ENCODE data around the gene CABYR.

CABYR gene

DNA sequence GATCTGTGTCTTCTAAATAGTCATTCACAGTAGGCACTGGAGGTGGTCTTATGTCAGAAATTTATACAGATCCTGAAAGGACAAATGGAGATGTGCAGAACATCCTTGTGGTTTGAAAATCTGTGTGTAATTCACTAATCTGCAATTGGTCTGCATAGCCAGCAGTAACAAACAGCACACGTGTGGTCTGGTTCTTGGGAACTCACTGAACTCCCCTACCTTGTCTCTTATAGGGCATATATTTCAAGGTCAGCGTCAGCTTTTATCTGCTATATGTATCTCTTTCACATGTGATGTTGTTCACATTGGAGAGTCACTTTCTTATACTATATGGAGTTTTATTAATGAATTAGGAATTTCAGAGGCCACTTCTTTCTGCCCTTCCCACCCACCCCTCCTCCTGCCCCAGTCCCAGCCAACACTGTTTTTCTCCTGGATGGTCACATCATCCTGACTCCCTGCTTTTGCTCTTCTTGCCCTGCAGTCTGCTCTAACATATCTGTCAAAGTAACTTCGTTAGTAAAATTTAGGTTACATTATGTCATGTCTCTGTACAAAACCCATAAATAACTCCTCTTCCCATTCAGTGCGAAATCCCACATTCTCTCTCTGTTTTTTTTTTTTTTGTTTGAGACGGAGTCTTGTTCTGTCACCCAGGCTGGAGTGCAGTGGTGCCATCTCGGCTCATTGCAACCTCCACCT is 35.4 kb upstream of the CABYR start:
- ChIA-PET POLR2A (interaction anchor here (1.3 kb wide), 1 partner anchor 35 kb away, joined by 3 read pairs; the partner anchor contains the start of gene CABYR), CTCF (interaction anchor here (0.6 to 0.9 kb wide), 2 partner anchors 10 to 16 kb away, joined by 3 to 5 read pairs; no protein-coding TSS in a partner anchor)
- H3K4me3 ChIP-seq (ENCODE audit: low read depth, low read length): no peak overlapping the region
- no peaks in the 10 kb centered on the region for H3K4me1 ChIP-seq (ENCODE audit: control insufficient read depth, insufficient read depth, low read length)
- TF ChIP-seq ZNF776 (tag by site-specific recombination; IDR thresholded peaks at IDR 0.05; ENCODE audit: borderline replicate concordance): no peak
- no peaks in the 10 kb centered on the region for H3K9me3 ChIP-seq (ENCODE audit: control insufficient read depth, insufficient read depth, low read depth, low read length)
- no peak overlapping the region for H3K27ac ChIP-seq (ENCODE audit: extremely low read depth, low read depth, low read length)
- H3K36me3 ChIP-seq (ENCODE audit: control insufficient read depth in 2 of 2, insufficient read depth in 1 of 2, low read length in 2 of 2): peaks cover 0 to 4% of the 10 kb centered on the region in 2 experiments; a peak in 2 of 3 replicates

- H3K4me3 ChIP-seq (ENCODE audit: low read depth, low read length): no peak overlapping the region
- peaks cover 0 to 4% of the 10 kb centered on the region in 2 experiments; a peak in 2 of 3 replicates for H3K36me3 ChIP-seq (ENCODE audit: control insufficient read depth in 2 of 2, insufficient read depth in 1 of 2, low read length in 2 of 2)
- ChIA-PET POLR2A (interaction anchor here (1.3 kb wide), 1 partner anchor 34 kb away, joined by 3 read pairs; the partner anchor contains the start of gene CABYR), CTCF (interaction anchor here (0.6 to 1.0 kb wide), 5 partner anchors 15 to 307 kb away, joined by 3 to 5 read pairs (median 4); no protein-coding TSS in a partner anchor)
- TF ChIP-seq ZBTB10 (tag by site-specific recombination; IDR thresholded peaks at IDR 0.05): no peak
- TF ChIP-seq, protein P1, sequence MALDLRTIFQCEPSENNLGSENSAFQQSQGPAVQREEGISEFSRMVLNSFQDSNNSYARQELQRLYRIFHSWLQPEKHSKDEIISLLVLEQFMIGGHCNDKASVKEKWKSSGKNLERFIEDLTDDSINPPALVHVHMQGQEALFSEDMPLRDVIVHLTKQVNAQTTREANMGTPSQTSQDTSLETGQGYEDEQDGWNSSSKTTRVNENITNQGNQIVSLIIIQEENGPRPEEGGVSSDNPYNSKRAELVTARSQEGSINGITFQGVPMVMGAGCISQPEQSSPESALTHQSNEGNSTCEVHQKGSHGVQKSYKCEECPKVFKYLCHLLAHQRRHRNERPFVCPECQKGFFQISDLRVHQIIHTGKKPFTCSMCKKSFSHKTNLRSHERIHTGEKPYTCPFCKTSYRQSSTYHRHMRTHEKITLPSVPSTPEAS (tag by site-specific recombination; IDR thresholded peaks at IDR 0.05): peak; percentile 51
- peak; percentile 34; the same call in 1 of the 2 replicates for TF ChIP-seq MZF1 (tag by site-specific recombination; IDR thresholded peaks at IDR 0.05; ENCODE audit: borderline replicate concordance)
- H3K9me3 ChIP-seq (ENCODE audit: control insufficient read depth, insufficient read depth, low read depth, low read length): no peaks in the 10 kb centered on the region
- no peak overlapping the region for H3K27ac ChIP-seq (ENCODE audit: extremely low read depth, low read depth, low read length)
- H3K4me1 ChIP-seq (ENCODE audit: control insufficient read depth, insufficient read depth, low read length): no peaks in the 10 kb centered on the region
Measured at GRCh38 chr18:24104486-24104885, 34.4 kb upstream of the CABYR start.

GRCh38 chr18:24108641-24109040 is 30.2 kb upstream of the CABYR start:
- Histone ChIP-seq H3K4me1 (ENCODE audit: control insufficient read depth, insufficient read depth, low read length) (no peaks in the 10 kb centered on the region), H3K9me3 (ENCODE audit: control insufficient read depth, insufficient read depth, low read depth, low read length) (no peaks in the 10 kb centered on the region), H3K4me3 (ENCODE audit: low read depth, low read length) (no peak overlapping the region), H3K27ac (ENCODE audit: extremely low read depth, low read depth, low read length) (no peak overlapping the region), H3K36me3 (ENCODE audit: control insufficient read depth in 2 of 2, insufficient read depth in 1 of 2, low read length in 2 of 2) (no peaks in the 10 kb centered on the region; a peak in 1 of 3 replicates)
- ChIA-PET CTCF (interaction anchor here (0.6 to 0.7 kb wide), 2 partner anchors 16 to 1001 kb away, joined by 3 to 4 read pairs; no protein-coding TSS in a partner anchor), POLR2A (interaction anchor here (2.0 kb wide), 1 partner anchor 30 kb away, joined by 6 read pairs; the partner anchor contains the start of gene CABYR)
- TF ChIP-seq ZBTB11 (tag by site-specific recombination; conservative IDR thresholded peaks at IDR 0.05; ENCODE audit: low read depth) (no peak), ZNF677 (tag by site-specific recombination; IDR thresholded peaks at IDR 0.05) (no peak), ZNF76 (tag by site-specific recombination; IDR thresholded peaks at IDR 0.05; ENCODE audit: borderline replicate concordance, low read depth) (no peak), ZNF350 (tag by site-specific recombination; IDR thresholded peaks at IDR 0.05) (no peak), ZNF558 (tag by site-specific recombination; IDR thresholded peaks at IDR 0.05) (no peak), ZNF701 (tag by site-specific recombination; IDR thresholded peaks at IDR 0.05) (no peak), ZNF600 (tag by site-specific recombination; IDR thresholded peaks at IDR 0.05) (no peak), MYNN (tag by site-specific recombination; IDR thresholded peaks at IDR 0.05; ENCODE audit: borderline replicate concordance) (no peak), REPIN1 (tag by site-specific recombination; IDR thresholded peaks at IDR 0.05; ENCODE audit: low read depth) (no peak), ZNF664 (tag by site-specific recombination; IDR thresholded peaks at IDR 0.05) (no peak), ZNF639 (tag by site-specific recombination; IDR thresholded peaks at IDR 0.05) (no peak), ZBTB17 (tag by site-specific recombination; IDR thresholded peaks at IDR 0.05) (no peak), ZFP37 (tag by site-specific recombination; IDR thresholded peaks at IDR 0.05) (no peak), ZNF501 (tag by site-specific recombination; IDR thresholded peaks at IDR 0.05) (no peak)
- TF ChIP-seq, protein P2, sequence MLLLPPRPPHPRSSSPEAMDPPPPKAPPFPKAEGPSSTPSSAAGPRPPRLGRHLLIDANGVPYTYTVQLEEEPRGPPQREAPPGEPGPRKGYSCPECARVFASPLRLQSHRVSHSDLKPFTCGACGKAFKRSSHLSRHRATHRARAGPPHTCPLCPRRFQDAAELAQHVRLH (tag by site-specific recombination; IDR thresholded peaks at IDR 0.05): no peak
